Measurements from ENCODE around the gene SUCLG2. TPM values are rescaled to one million over a fixed set of nuclear protein-coding genes. Genes with fewer than 3 reads are reported as not detected.

SUCLG2 gene
- total RNA-seq, 1 experiment from 2014 or later, result 39.6 TPM

DNA sequence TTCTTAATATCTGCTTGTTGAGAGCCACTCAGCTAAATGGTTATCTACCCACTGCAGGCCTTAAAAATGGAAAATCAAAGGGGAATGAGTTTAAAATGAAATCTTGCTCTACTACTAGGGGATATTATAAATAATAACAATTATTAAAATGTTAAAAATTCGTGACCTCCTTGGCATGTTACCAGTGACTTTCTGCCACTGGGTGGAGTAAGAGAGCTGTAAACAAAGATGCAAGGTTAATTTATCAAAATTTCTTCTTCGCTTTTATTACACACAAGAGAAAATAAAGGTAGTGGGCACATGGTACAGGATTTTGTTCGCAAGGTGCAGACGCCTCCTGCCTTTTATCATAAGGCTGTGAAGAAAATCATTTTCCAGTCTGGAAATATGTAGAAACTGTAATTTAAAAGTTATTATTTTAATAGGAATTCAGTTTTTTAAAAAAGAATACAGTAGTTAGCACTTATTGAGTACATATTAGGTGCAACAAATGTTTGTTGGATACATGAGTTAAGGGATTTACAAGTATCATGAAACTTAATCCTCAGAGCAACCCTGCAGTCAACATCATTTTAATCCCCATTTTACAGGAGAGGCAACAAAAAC, 272.6 kb downstream of the SUCLG2 start:
- Histone ChIP-seq H3K4me3 (no peak overlapping the region), H3K27me3 (no peaks in the 10 kb centered on the region), H3K36me3 (no peaks in the 10 kb centered on the region), H3K9me3 (no peaks in the 10 kb centered on the region)
- no peak for DNase-seq

DNA sequence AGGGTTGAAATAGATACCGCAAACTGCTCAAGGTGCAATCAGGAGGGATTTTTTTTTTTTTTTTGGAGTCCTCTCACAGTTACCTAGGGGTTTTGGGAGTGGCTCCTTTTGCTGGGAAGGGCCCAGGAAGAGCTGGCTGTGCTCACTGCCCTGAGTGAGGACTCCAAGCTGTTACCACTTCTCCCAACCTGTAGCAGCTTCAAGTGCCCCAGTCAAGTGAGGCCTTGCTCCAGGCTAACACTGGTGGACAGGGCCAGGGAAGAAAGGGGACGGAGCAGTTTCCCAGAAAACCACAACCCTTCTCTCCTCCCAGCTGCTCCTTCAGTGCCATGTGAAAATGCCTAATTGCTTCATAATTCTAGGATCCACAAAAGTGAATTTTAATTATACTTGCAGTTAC, 274.3 kb downstream of the SUCLG2 start:
- no peak for DNase-seq
- H3K9me3 ChIP-seq, result no peaks in the 10 kb centered on the region

GRCh38 chr3:67377299-67377698, 277.1 kb downstream of the SUCLG2 start:
- H3K9me3 ChIP-seq, result no peaks in the 10 kb centered on the region
- no peaks in the 10 kb centered on the region for H3K36me3 ChIP-seq
- no peak overlapping the region for H3K4me3 ChIP-seq
- no peak for DNase-seq
- H3K27me3 ChIP-seq, result no peaks in the 10 kb centered on the region

More for the DNA sequence above, 274.3 kb downstream of the SUCLG2 start:
- Histone ChIP-seq H3K4me3 (no peak overlapping the region), H3K27me3 (no peaks in the 10 kb centered on the region), H3K36me3 (no peaks in the 10 kb centered on the region)

DNA sequence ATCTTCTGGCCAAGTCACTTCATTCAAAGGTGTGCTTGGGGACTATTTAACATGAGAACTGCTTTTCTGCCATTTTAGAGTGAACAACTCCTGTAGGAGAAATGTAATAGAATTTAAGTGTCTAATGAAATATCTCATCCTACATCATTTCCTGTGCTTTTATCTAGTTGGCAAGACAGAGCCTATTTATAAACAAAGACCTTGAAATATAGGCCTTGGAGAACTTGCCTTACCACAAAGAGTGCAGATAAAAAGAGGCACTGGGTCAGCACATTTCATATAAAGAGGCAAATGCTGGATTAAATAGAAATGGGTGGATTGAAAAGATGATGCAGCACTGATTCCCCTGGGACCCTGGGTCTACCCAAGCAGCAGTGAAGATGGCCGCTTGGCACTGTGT, 278.0 kb downstream of the SUCLG2 start:
- no peaks in the 10 kb centered on the region for H3K36me3 ChIP-seq
- no peaks in the 10 kb centered on the region for H3K27me3 ChIP-seq
- no peak overlapping the region for H3K4me3 ChIP-seq
- DNase-seq, result no peak
- no peaks in the 10 kb centered on the region for H3K9me3 ChIP-seq

GRCh38 chr3:67375976-67376375, 278.4 kb downstream of the SUCLG2 start:
- Histone ChIP-seq H3K27me3 (no peaks in the 10 kb centered on the region), H3K9me3 (no peaks in the 10 kb centered on the region), H3K4me3 (no peak overlapping the region), H3K36me3 (no peaks in the 10 kb centered on the region)
- DNase-seq, result no peak

- no peak overlapping the region for H3K4me3 ChIP-seq
- no peak for DNase-seq
- no peaks in the 10 kb centered on the region for H3K9me3 ChIP-seq
These were observed 291.7 kb downstream of the SUCLG2 start for GRCh38 chr3:67362686-67363085.

GRCh38 chr3:67361770-67362169, 292.6 kb downstream of the SUCLG2 start:
- no peaks in the 10 kb centered on the region for H3K36me3 ChIP-seq
- no peak overlapping the region for H3K4me3 ChIP-seq
- no peak for DNase-seq
- H3K9me3 ChIP-seq, result no peaks in the 10 kb centered on the region
- no peaks in the 10 kb centered on the region for H3K27me3 ChIP-seq

More at GRCh38 chr3:67362686-67363085, 291.7 kb downstream of the SUCLG2 start:
- no peaks in the 10 kb centered on the region for H3K36me3 ChIP-seq
- H3K27me3 ChIP-seq, result no peaks in the 10 kb centered on the region

GRCh38 chr3:67361323-67361722, 293.1 kb downstream of the SUCLG2 start:
- no peaks in the 10 kb centered on the region for H3K9me3 ChIP-seq
- H3K36me3 ChIP-seq, result no peaks in the 10 kb centered on the region
- no peak for DNase-seq

DNA sequence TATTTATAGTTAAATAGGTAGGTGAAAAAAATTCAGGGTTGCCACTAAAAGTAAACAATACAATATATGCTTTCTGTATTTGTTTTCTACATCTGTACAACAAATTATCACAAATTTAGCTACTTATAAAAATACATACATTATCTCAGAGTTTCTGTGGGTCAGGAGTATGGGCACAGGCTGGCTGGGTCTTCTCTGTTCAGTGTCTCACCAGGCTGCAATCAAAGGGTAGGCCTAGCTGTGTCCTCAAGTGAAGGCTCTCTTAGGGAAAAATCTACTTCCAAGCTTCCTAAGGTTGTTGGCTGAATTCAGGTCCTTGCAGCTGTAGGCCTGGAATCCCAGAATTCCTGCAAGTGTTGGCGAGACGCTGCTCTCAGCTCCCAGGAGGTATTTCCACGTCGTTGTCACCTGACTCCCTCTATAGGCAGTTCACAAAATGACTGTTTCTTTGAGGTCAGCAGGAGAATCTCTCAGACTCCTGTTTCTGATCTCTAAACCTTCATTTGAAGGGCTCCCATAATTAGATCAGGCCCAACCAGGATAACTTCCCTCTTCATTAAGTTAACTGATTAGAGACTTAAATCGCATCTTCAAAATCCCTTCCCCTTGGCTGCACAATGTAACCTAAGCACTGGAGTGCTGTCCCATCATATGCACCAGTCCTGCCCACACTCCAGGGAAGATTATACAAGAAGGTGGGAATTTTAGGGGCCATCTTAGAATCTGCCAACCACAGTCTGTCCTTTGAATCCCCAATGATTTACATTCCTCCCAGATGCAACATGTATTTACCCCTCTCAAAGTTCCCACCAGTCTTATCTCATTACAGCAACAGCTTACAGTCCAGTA, 296.6 kb downstream of the SUCLG2 start:
- Histone ChIP-seq H3K36me3 (no peaks in the 10 kb centered on the region), H3K9me3 (no peaks in the 10 kb centered on the region), H3K27me3 (no peaks in the 10 kb centered on the region), H3K4me3 (no peak overlapping the region)
- peak; percentile 2 for DNase-seq

More at GRCh38 chr3:67361323-67361722, 293.1 kb downstream of the SUCLG2 start:
- no peak overlapping the region for H3K4me3 ChIP-seq
- H3K27me3 ChIP-seq, result no peaks in the 10 kb centered on the region

DNA sequence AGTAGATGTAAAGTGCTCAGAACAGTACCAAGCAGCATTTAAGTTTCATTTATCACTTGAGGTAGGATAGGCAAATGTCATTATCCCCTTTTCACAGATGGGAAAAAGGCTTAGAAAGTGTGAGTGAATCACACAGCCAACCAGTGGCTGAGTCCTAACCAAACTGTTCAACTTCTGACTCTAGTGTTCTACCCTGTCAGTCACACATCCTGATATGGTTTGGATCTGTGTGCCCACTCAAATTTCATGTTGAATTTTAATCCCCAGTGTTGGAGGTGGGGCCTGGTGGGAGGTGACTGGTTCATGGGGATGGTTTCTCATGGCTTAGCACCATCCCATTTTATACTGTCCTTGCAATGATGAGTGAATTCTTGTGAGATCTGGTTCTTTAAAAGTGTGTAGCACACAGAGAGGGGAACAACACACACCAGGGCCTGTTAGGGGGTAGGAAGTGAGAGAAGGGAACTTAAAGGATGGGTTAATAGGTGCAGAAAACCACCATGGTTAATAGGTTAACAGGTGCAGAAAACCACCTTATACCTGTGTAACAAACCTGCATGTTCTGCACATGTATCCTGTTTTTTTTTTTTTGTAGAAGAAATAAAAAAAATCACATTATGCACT, 304.7 kb downstream of the SUCLG2 start:
- no peak for DNase-seq
- no peaks in the 10 kb centered on the region for H3K9me3 ChIP-seq

DNA sequence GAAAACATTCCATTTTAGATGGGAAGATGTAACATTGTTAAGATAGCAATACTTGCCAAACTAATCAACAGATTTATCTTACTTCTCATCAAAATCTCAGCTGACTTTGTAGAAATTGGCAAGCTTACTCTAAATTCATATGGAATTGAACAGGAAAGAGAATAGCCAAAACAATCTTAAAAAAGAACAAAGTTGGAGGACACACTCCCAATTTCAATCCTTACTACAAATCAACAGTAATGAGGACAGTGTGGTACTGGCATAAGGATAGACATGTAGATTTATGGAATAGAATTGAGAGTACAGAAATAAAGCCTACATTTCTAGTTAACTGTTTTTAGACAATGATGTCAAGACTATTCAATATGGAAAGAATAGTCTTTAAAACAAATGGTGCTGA, 308.3 kb downstream of the SUCLG2 start:
- Histone ChIP-seq H3K9me3 (no peaks in the 10 kb centered on the region), H3K36me3 (no peaks in the 10 kb centered on the region), H3K27me3 (no peaks in the 10 kb centered on the region), H3K4me3 (no peak overlapping the region)
- no peak for DNase-seq

More for the DNA sequence above, 304.7 kb downstream of the SUCLG2 start:
- no peaks in the 10 kb centered on the region for H3K27me3 ChIP-seq
- H3K36me3 ChIP-seq, result no peaks in the 10 kb centered on the region
- no peak overlapping the region for H3K4me3 ChIP-seq

GRCh38 chr3:67335813-67336212, 318.6 kb downstream of the SUCLG2 start:
- H3K36me3 ChIP-seq, result no peaks in the 10 kb centered on the region
- no peak overlapping the region for H3K4me3 ChIP-seq
- no peak for DNase-seq
- H3K9me3 ChIP-seq, result no peaks in the 10 kb centered on the region
- no peaks in the 10 kb centered on the region for H3K27me3 ChIP-seq

GRCh38 chr3:67334588-67334987, 319.8 kb downstream of the SUCLG2 start:
- Histone ChIP-seq H3K9me3 (no peaks in the 10 kb centered on the region), H3K36me3 (no peaks in the 10 kb centered on the region), H3K4me3 (no peak overlapping the region), H3K27me3 (no peaks in the 10 kb centered on the region)
- no peak for DNase-seq

GRCh38 chr3:67329358-67329757, 325.1 kb downstream of the SUCLG2 start:
- DNase-seq, result no peak
- no peaks in the 10 kb centered on the region for H3K9me3 ChIP-seq
- H3K36me3 ChIP-seq, result no peaks in the 10 kb centered on the region
- H3K27me3 ChIP-seq, result no peaks in the 10 kb centered on the region
- H3K4me3 ChIP-seq, result no peak overlapping the region

GRCh38 chr3:67327582-67327981, 326.8 kb downstream of the SUCLG2 start:
- Histone ChIP-seq H3K36me3 (no peaks in the 10 kb centered on the region), H3K4me3 (no peak overlapping the region), H3K9me3 (no peaks in the 10 kb centered on the region), H3K27me3 (no peaks in the 10 kb centered on the region)
- DNase-seq, result no peak

- Histone ChIP-seq H3K4me3 (no peak overlapping the region), H3K27me3 (no peaks in the 10 kb centered on the region), H3K36me3 (no peaks in the 10 kb centered on the region), H3K9me3 (no peaks in the 10 kb centered on the region)
- DNase-seq, result no peak
These were observed 329.2 kb downstream of the SUCLG2 start for GRCh38 chr3:67325231-67325630.

All from MG63 (cell line).